CD4-positive, alpha-beta T cell treated with Interleukin-15 for 1 hour (primary cell): ENCODE results near the gene CYP19A1.
A peak's percentile ranks its signal among the peaks of the same experiment; 100 is the strongest.
"Not testable (repeated sequence)": the region's sequence is repeated elsewhere in the genome, so short reads cannot be mapped to it uniquely, and the experiment has no call there.

Experiments used
- DNase-seq: peaks from one replicate; pipeline ENCODE4 v3.0.0-alpha.2; 2020

The CYP19A1 gene

DNA sequence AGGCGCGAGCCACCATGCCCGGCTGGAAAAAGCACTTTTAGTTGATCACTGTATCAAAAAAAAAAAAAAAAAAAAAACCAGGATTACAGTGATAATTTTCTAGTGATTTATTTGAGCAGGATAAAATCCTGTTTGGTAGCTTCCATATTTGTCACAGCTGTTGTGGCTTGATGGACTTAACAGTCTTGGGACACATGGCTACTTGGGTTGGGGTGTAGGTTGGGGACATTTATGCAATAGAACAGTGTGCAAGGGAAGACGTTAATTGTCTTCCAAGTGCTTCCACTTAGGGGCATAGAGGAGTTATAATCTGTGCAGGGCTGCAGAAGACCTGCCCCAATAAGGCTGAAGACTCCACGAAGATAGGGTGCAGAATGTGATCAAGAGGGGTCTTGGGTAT, 136.8 kb downstream of the CYP19A1 start:
- no peak for DNase-seq

DNA sequence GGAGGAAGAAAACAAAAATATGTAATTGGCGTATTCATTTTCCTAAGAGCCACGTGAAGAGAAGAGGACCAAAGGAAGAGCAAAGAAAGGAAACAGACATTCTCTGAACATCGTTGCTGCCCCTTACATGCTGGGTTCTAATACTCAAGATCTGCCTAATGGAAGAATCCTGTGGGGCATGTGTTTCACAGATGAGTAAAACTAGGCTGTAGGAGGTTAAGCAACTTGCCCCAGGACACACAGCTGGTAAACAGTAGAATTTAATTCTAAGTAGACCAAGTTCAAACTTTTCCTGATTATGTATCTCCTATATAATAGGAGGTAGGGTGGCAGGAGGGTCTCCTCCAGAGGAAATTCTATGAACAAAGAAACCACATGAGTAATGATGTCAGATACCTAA, 137.6 kb downstream of the CYP19A1 start:
- DNase-seq = no peak

DNA sequence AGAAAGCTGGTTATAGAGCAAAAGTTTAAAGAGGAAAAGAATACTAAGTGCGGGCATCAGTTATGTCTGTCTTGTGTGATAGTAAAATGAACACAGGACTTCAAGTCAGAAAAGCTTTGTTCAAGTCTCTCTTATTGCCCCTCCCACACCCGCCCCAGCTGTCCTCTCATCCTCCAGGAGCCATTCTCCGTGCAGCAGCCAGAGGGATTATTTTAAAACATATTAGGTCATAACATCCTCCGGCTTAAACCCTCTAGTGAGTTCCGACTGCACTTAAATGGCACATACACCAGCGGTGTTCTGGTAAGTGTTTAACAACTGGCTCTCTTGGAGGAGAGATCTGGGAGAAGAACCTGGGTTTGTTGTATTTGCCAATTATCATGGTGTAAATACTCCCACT, 138.9 kb downstream of the CYP19A1 start:
- no peak for DNase-seq

DNA sequence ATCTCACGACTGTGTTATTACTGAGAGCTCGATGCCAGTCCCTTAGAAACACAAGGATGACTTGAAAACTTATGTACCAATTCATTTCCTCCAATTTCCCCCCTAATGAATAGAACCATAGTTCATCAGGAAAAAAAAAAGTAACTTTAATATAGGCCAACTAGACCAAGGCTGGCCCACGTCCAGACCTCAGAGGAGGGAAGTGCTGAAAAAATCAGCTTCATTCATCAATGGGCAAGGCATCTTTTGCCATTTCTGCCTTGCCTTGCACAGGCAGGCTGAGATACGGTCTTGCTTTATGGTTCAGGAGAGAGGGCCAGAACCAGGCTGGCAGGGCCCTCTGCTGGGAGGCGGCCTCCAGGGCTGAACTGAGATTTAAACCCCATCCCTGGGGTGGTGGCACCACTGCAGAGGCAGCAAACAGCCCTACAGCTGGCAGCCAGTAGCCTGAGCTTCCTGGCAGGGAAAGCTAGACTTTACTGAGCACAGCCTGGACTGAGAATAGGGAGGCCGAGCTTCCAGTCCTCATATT, 139.6 kb downstream of the CYP19A1 start:
- no peak for DNase-seq

DNA sequence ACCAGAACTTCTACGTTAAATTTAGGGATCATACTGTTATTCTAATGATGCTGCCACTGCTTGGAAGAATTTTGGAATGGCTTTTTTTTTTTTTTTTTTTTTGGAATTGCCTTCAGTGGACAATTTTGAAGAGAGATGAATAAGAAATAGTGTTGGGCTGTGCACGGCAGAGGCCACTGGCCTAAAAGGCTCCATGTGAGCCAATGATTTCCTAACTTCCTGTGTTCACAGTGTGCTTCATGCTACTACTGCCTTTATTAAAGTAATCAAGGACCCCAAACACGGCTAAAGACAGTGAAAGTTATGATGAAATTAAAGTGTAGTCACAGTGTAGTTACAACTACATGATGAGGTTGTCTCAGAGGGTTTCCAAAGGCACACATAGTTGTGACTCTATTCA, 142.9 kb downstream of the CYP19A1 start:
- DNase-seq = no peak

DNA sequence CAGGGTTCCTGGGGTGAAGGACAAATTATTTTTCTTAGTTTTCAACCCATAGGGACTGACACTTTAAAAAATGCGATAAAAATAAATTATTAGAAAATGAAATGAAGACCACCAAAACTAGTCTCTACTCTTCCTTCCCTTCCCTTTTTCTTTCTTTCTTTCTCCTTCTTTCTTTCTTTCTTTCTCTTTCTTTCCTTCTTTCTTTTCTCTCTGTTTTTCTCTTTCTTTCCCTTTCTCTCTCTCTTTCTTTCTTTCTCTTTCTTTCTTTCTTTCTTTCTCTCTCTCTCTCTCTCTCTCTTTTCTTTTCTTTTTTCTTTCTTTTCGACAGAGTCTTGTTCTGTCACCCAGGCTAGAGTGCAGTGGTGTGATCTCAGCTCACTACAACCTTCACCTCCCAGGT, 144.4 kb downstream of the CYP19A1 start:
- no peak for DNase-seq

DNA sequence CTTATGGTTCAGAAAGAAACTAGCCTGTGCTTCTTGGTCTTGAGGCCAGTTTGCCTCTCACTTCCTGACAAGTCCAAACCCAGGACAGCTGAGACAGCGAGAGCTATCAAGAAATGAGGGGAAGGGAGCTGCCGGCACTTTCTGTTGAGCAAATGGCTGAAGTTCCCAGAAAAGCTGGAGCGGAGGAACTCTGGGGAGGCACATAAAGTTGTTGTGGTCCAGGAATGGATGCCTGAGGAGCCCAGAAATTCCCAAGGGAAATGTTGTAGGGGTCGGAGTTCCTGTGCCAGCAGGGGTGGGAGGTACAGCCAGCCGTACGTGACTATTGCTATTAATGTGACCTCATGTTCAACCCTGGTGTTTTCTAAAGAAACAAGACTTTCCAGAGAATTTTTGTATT, 144.9 kb downstream of the CYP19A1 start:
- DNase-seq = no peak

DNA sequence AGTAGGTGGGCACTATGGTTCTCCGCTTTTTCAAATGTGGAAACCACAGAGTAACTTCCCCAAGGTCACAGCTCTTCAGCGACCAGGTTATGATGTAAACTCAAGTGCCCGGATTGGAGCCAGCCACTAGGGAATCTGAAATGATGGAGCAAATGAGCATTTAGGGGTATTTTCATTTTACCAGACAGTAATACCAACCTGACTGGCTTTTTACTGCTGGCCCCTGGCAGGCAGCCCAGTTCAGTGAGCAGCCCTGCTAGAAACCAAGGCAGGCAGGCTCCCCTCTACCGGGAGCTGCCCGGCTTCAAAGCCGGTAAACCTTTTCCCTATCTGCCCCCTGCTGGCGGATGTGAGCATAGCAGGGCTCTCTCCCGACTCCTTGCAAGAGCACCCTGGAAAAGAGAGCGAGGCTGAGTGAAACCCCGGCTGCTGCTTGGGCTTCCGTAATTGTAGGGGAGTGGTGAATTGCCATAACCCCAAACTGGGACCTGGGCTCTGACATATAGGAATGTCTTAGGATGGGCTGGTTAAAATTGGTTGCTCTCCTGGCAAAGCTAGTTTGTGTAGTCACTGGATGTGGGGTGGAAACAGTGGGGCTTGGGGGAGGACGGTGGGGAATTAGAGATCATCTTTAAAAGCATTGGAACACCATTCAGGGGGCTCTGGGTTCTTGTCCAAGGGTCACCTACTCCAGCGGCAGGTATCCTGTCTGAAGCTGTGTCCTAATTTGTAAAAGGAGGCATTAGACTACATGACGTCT, 145.7 kb downstream of the CYP19A1 start:
- peak; percentile 57 for DNase-seq

DNA sequence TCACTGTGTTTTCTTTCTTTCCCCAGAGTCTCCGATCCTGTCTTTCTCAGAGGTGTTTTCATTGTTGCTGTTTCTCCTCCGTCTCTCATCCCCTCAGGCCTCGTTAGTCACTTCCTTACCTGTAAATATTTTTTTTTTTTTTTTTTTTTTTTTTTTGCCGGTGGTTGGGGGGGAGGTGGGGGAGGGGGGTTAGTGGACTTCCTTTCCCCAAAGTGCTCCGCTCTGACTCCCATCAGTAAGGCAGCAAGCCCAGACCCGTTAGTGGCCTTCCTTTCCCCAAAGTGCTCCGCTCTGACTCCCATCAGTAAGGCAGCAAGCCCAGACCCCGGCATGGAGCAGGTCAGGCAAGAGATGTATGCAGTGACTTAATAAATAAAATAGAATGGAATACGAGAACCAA, 146.6 kb downstream of the CYP19A1 start:
- DNase-seq = no peak

DNA sequence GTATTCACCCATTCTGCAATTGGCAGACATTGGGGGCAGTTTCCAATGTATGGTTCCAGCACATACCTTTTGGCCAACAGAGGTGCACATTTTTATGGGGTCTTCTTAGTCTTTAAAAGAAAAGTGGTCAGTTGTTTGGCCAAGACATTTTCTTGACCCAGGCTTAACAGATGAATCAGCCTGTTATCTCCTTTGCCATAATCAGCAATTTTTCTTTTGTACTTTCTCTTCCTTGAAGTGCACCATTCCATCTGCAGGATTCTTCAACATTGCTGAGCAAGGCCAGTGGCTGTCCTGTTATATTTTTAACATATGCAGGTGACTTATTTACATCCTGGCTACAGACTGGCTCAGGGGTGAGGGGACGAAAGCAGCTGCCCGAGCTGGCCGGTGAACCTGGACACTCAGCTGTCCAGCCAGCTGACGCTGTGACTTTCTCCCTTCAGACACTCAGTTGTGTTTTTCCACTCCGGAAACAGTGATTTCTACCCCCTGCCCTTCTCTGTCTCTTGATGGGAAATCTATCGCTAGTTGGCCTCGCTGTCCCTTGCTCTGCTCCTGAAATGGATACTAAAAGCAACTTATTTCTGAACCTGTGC, 147.2 kb downstream of the CYP19A1 start:
- no peak for DNase-seq

DNA sequence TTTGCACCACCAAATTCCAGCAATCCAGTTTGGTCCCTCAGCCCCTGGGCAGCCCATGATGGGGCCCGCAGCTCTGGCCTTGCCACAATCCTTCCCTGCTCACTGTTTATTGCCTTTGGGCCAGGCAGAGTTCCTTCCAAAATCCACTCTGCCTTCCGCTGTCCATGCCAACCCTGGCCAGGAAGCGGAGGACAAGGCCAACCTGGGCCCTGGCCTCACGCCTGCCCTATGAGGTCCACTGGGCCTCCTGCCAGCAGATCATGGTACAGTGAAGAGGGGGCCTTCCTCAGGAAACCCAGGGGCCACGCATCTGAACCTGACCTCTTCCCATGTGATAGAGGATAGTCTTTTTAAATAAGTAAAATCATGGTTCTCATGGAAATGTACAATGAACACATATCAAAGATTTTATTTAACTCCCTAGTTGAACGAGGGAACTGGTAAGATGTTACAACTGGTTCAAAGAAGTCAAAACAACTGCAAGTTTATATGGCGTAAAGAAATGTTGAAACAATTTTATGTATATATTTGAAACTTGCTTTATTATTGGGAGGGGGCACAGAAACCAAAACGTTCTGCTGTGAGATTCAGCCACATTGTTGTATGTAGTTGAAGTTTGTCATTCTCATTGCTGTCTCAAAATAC, 147.8 kb downstream of the CYP19A1 start:
- no peak for DNase-seq

DNA sequence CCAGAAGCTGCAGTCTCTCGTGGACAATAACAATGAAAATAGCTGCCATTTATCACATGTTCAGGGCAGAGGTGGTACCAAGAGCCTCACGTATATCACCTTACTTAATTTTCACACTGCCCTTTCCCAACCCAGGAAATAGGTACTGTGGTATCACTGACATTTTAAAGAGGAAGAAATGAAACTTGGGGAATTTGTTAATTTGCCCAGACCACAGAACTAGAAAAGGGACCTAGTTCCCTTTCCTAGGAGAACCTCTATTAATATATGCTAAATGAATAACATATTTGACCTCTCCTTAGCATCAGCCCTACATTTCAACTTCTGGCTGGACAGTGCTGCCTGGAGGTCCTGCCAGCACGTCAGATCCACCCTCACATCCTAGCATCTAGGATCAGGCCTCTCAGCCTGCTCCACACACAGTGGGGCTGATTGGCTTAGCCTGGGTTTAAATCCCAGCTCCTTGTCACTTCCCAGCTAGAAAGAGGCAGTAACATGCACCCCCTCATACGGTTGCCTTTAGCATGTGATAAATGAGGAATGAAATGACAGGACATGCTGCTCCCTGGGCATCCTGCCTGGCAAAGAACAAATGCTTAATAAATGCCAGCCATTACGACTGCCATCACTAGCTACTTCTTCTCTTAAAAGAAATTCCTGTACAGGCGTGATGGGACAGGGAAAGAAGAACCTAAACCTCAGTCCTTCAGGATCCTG, 148.6 kb downstream of the CYP19A1 start:
- DNase-seq = no peak

DNA sequence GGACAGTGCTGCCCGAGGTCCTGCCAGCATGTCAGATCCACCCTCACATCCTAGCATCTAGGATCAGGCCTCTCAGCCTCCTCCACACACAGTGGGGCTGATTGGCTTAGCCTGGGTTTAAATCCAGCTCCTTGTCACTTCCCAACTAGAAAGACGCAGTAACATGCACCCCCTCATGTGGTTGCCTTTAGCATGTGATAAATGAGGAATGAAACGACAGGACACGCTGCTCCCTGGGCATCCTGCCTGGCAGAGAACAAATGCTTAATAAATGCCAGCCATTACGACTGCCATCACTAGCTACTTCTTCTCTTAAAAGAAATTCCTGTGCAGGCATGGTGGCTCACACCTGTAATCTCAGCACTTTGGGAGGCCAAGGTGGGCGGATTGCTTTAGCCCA, 149.6 kb downstream of the CYP19A1 start:
- DNase-seq = not testable (repeated sequence)

DNA sequence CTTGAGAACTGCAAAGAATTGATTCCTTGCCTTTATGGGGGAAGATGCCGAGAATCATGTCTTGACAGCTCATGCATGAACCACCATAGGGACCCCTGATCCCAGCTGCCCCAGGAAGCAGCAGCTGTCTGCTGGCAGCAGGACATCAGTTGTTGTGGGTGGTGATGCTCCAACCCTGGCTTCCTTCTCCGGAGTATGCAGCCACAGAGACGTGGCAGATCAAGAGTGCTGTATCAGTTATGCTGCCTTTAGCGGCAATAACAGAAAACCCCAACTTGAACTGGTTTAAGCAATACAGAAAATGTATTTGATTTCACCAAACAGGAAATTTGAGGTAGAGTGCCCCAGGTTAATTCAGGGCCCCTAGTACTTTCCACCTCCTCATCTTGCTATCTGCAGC, 151.5 kb downstream of the CYP19A1 start:
- no peak for DNase-seq

DNA sequence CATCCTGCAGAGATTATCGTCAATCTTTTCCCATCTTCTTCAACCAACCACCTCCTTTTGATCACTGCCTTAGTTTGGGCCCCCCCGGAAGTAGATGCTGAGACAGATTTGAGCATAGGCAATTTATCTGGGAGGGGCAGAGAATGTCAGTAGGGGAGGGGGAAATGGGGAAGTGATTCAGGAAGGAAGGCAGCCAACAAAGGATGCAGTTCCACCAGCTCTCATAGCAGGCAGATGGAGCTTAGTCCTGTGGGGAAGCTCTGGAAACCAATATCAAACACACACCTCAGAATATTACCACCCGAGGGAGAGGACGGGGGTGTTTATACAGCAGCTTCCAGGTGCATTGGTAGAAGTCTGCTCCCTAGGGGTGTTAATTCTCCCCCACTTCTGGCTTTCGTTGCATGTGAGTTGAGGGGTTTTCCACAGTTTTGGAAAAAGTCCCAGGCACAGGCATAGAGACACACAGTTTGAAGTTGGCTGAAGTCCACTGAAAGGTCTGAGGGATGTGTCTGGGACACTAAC, 152.2 kb downstream of the CYP19A1 start:
- no peak for DNase-seq

DNA sequence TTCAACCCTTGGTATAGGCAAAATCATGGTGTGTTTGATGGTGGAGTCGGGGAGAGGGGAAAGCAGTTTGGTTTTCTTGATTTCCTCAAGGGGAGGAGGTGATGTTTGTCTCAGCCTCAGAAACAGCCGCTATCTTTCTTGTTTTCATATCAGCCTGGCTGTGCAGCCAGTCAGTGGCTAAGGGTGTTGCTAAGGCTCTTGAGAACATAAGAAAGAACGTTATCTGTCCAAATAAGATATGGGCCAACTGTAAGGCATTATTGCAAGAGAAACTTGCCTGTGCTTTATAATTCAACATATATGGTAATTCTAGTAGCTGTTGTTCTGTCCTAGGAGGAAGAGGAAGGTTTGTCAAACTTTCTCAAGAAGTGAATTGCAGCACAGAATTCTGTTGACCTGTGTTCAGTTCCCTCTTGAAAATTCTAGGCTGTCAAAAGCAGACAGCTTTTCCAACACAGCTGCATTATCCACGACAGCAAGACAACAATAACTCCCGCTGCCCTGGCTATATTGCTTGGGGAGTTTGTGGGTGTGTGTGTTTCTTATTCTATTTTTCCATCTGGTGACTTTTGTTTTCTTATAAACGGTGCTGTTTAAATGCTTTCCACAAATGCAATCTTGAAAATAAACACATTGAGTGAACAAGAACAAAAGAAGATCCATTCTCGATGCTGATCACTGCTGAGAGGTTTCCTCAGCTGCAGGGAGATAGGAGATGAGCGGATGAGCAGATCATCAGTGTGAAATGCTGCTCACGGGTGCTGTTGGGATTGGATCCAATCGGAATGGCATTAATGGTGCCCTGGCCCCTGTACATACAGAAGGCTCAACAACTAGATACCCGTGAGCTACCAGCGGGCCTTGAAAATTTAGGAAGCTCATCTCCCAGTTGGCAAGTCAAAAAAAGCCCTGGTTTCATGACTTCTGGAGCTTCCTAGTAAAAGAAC, 152.9 kb downstream of the CYP19A1 start:
- DNase-seq = no peak

DNA sequence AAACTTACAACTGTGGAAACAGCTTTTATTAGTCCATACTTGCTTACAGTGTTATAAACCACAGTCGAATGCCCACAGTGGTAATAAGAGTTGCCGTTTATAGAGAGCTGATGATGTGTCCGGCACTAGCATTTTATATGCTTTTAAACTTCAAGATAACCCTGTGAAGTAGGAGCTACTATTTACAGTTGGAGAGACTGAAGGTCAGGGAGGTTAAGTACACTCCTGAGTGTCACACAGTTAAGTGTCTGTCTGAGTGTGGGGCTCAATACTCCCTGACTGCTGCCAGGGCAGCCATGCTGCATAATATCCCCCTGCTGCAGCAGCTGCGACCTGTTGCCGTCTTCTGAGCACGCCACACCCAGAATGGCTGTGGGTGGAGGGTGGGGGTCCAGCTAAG, 153.8 kb downstream of the CYP19A1 start:
- no peak for DNase-seq

DNA sequence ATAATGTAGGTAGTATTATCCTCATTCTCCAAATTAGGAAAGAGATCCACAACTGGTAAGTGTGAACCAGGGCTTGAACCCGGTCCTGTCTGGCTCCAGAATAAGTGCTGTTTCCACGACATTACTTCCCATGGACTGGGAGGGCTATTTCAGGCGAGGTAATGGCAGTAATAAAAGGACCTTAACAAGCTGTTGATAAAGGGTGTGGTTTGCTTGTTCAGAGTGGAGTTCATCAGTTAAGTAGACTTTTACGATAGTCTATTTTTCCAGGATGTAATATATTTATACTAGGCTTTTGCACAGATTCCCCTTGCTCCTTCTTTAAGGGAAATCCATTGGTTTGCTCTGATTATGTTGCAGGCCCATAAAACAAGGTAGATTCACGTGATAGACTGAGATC, 155.3 kb downstream of the CYP19A1 start:
- DNase-seq = no peak

DNA sequence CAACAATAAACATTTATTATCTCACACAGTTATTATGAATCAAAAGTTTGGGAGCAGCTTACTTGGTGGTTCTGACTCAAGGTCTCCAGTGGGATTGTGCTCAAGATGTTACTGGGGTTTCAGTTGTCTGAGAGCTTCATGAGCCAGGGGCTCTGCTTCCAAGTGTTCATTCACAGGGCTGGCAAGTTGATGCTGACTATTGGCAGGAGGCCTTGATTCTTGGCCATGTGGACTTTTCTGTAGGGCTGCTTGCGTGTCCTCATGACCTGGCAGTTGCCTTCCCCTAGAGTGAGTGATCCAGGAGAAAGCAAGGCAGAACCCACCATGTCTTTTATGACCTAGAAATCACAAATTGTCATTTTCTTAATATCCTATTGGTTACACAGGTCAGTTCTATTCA, 156.5 kb downstream of the CYP19A1 start:
- DNase-seq = no peak

DNA sequence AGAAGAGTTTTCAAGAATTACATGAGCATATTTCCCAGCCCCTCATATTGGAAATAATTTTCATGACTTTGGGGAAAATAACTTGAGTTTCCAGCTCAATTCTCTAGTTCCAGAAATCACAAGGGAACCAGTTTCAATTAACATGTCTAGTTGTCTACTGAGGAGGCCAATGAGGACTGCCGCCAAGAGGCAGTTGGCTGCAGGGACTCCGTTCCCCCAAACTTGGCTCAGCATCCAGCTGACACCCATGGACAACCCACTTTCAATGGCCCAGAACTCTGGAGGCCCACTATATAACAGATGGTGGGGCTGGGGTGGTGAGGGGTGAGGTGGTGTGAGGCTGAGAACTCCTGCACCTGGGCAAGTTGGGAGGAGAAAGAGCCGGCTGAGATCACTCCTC, 157.2 kb downstream of the CYP19A1 start:
- DNase-seq = no peak

DNA sequence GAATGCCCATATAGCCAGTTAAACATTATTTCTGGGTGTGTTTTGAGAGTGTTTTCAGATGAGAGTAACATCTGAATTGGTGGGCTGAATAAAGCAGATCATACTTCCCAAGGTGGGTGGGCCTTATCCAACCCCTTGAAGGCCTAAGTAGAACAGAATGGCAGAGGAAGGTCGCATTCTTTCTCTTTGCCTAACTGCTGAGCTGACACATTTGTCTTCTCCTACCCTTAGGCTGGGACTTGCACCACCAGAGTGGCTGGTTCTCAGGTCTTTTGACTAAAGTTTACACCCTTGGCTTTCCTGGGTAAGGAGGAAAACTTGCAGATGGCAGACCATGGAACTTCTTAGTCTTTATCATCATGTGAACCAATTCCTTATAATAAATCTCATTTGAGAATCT, 157.9 kb downstream of the CYP19A1 start:
- DNase-seq = no peak

DNA sequence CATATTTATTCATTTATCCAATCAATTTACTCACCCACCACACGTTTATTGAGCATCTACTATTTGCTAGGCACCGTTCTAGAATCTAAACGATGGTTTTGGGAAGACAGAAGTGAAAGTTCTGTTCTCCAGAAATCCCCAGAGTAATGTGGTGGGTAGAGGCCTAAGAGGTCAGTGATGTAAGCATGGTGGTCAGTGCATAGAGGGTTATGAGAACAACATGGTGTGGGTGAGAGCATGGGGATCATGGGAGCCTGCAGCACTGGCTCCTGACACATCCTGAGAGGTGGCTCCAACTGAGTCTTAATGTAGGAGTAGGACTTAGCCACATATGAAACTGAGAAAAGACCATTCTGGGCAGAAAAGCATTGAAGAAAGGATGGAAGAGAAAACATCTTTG, 158.4 kb downstream of the CYP19A1 start:
- DNase-seq = no peak
